Measurements from ENCODE around the gene IRX2. TPM values are rescaled to one million over a fixed set of nuclear protein-coding genes. Genes with fewer than 3 reads are reported as not detected.

IRX2 gene
- total RNA-seq = under 1 TPM in 2 of 3 donors, not detected in 1; 0.13 to 0.14 TPM

DNA sequence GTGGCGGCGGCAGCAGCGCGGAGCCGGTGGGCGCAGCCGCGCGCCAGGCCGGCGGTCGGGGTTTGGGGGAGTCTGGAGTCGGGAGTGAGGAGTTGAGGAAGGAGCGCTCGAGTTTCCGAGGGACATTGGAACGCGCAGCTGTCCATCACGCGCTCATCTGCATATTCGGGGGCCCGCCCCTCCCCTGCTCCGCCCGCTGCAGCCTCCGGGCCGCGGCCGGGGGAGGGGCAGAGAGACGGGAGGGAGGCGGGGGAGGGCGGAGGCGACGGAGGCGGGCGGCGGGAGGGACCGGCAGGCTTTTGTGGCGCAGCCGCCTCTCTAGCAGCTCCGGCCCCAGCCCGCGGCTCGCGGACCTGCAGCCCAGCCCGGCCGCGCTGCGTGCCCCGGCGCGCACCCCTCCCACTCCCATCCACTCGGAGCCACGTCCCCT, at the start of gene IRX2:
TSS of gene IRX2 (minus strand) at position 86 of the 430 bp plus-strand sequence. CDS start 264 bp downstream, outside the sequence.
- Mint-ChIP-seq H3K36me3 (ENCODE audit: insufficient read depth) (no peaks in the 10 kb centered on the region), H3K4me3 (no peak within 1 kb of the TSS), H3K9me3 (peaks cover 3% of the 10 kb centered on the region), H3K27me3 (ENCODE audit: low read depth) (peaks cover 59% of the 10 kb centered on the region), H3K4me1 (ENCODE audit: low read depth) (peaks cover 13% of the 10 kb centered on the region)
- DNase-seq (no peak), ATAC-seq (no peak)

DNA sequence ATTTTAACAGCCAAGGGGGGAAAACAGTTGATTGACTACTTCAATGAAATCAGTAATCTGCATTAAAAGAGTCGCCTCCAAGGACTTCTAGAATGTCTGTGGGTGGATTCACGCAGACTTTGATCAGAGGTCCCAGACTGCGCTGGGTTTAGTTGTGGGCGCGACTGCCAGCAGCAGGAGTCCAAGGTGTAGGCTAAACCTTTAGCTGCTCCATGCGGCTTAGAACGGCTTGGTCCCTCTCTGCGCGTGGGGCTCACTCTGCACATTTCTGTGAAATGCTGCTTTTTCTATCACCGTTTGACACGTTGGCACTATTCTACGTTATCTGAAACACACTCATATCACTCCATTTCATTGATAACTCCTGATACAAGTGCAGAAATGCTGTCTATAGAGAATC, 48.6 kb upstream of the IRX2 start:
- no peaks in the 10 kb centered on the region for H3K27me3 Mint-ChIP-seq (ENCODE audit: low read depth)
- no peak for DNase-seq
- no peak for ATAC-seq
- no peaks in the 10 kb centered on the region for H3K36me3 Mint-ChIP-seq (ENCODE audit: insufficient read depth)
- no peaks in the 10 kb centered on the region for H3K4me1 Mint-ChIP-seq (ENCODE audit: low read depth)
- H3K9me3 Mint-ChIP-seq = no peaks in the 10 kb centered on the region
- no peak overlapping the region for H3K4me3 Mint-ChIP-seq

DNA sequence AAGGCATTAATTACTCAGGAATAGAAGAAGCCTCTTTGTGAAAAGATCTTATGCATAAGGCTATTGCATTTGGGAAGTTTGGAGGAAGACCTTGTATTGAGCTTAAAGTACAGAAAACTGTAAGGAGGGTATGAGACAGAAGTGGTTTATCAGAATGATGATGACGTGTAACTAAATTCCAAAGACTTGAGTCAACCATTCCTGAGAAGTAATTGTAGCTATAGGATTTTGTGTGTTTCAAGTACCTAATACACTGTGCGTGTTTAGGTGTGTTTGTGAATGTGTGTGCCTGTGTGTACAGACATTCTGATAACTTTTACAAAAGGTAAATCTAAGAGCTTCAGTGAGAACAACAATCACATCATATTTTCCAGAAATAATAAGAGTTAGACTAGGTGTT, 46.5 kb upstream of the IRX2 start:
- H3K4me3 Mint-ChIP-seq = no peak overlapping the region
- DNase-seq (no peak), ATAC-seq (no peak)
- peaks cover 6% of the 10 kb centered on the region for H3K9me3 Mint-ChIP-seq
- no peaks in the 10 kb centered on the region for H3K27me3 Mint-ChIP-seq (ENCODE audit: low read depth)
- no peaks in the 10 kb centered on the region for H3K36me3 Mint-ChIP-seq (ENCODE audit: insufficient read depth)
- H3K4me1 Mint-ChIP-seq (ENCODE audit: low read depth) = no peaks in the 10 kb centered on the region

DNA sequence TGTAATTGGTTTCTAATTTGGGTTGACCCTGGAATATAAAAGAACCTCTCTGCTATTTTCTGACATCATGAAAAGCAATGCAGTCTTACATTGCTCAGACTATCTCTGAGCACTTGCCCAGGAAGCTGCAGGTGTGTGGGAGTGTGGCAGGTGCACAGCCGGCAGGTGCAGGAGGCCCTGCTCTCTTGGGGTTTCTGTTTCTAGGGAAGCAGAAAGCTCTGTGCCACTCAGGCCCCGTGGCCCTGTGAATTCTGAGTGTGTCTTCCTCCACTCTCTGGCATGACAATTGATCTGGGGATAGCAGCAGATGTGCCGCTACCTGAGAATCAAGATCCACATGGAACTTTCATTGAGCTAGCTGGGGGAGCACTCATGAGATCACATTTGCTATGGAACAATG, 45.7 kb upstream of the IRX2 start:
- no peaks in the 10 kb centered on the region for H3K27me3 Mint-ChIP-seq (ENCODE audit: low read depth)
- DNase-seq (no peak), ATAC-seq (no peak)
- no peaks in the 10 kb centered on the region for H3K4me1 Mint-ChIP-seq (ENCODE audit: low read depth)
- H3K4me3 Mint-ChIP-seq = no peak overlapping the region
- H3K9me3 Mint-ChIP-seq = peaks cover 6% of the 10 kb centered on the region
- H3K36me3 Mint-ChIP-seq (ENCODE audit: insufficient read depth) = no peaks in the 10 kb centered on the region

DNA sequence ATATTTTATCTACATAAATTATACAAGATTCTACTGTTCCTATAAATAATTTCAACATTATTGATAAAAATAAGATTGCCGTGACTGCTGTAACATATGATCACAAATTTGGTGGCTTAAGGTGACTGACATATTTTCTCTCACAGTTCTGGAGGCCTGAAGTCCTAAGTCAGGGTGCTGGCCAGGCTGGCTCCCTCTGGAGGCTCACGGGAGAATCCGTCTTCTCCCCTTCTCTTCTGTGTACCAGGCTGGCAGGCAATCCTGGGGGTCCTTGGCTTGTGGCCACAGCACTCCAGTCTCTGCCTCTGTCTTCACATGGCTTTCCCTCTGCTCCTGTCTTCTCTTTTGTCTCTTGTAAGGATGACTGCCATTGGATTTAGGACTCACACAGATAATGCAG, 31.7 kb upstream of the IRX2 start:
- H3K9me3 Mint-ChIP-seq = peaks cover 10% of the 10 kb centered on the region
- DNase-seq (no peak), ATAC-seq (no peak)
- H3K36me3 Mint-ChIP-seq (ENCODE audit: insufficient read depth) = no peaks in the 10 kb centered on the region
- no peaks in the 10 kb centered on the region for H3K27me3 Mint-ChIP-seq (ENCODE audit: low read depth)
- H3K4me1 Mint-ChIP-seq (ENCODE audit: low read depth) = no peaks in the 10 kb centered on the region
- H3K4me3 Mint-ChIP-seq = no peak overlapping the region

DNA sequence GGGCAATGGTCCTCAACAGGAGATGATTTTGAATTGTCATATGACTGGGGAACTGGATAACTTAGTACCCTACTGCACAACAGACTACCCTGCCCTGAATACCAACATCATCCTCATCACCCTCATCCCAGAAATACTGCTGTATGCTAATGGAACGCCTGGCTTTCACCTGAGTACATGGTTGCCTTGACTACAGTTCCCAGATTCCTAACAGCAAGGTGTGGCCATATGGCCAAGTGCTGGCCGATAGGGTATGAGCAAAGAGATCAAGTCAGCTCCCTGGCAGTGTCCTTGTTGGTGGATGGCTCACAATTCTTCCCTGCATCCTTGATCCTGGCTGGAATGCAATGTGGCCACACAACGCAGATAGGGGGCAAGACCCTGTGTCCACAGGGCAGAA, 31.2 kb upstream of the IRX2 start:
- DNase-seq (no peak), ATAC-seq (no peak)
- H3K27me3 Mint-ChIP-seq (ENCODE audit: low read depth) = no peaks in the 10 kb centered on the region
- H3K4me1 Mint-ChIP-seq (ENCODE audit: low read depth) = no peaks in the 10 kb centered on the region
- H3K4me3 Mint-ChIP-seq = no peak overlapping the region
- no peaks in the 10 kb centered on the region for H3K36me3 Mint-ChIP-seq (ENCODE audit: insufficient read depth)
- H3K9me3 Mint-ChIP-seq = peaks cover 11% of the 10 kb centered on the region

DNA sequence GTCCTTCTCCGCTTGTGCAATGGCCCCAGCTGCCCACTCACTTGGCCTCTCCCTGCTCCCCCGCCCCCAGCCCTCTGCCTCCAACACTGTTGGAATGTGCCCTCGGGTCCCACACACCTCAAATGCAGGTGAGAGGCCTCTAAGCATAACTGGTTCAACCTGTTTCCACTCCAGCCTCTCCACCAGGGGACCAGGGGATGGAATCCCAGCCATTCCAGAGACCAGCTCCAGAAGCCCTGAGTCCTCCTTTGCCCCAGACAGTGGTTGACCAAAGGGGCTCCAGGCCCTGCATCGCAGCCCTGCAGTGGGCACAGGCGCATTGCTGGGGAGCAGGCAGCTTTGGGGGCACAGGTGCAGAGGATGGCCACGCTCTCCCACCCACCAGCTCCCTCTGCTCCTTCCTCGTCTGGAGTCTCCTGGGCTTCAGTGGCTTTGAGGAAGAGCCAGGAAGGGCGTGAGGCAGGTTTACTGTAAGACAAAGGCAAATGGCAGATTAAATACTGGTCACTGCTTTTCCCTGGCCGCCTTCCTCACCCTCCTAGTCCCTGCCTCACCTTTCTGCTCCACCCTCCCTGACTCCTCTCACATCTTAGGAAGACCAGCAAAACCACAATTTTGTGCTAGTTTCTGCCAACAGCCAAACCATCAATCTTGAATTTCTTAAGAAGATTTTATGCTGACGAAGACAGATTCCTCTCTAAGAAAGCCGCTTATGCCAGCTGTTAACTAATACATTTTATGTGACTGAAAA, 29.1 kb upstream of the IRX2 start:
- Mint-ChIP-seq H3K36me3 (ENCODE audit: insufficient read depth) (no peaks in the 10 kb centered on the region), H3K4me3 (no peak overlapping the region), H3K4me1 (ENCODE audit: low read depth) (no peaks in the 10 kb centered on the region), H3K27me3 (ENCODE audit: low read depth) (no peaks in the 10 kb centered on the region), H3K9me3 (peaks cover 15% of the 10 kb centered on the region)
- DNase-seq (no peak), ATAC-seq (no peak)

DNA sequence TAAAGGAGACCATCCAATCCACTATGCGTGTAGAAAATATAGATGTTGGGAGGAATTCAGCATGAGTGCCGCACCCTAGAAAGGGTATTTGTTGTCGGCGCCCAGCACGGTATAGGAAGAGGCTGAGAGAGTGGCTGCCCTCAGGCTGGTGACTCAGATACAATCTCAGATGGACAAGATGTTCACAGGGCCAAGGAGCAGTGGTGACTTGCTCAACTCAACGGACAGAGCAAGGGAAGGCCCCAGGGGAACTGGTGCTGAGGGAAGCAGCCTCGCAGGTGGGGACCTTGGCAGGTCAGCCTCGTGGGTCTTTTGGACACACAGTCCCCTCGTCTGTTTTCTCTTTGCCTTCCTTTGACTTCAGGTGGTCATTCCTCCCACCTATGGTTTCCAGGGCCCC, 28.0 kb upstream of the IRX2 start:
- DNase-seq = no peak
- Mint-ChIP-seq H3K4me1 (ENCODE audit: low read depth) (no peaks in the 10 kb centered on the region), H3K36me3 (ENCODE audit: insufficient read depth) (no peaks in the 10 kb centered on the region), H3K9me3 (peaks cover 16% of the 10 kb centered on the region), H3K27me3 (ENCODE audit: low read depth) (no peaks in the 10 kb centered on the region), H3K4me3 (no peak overlapping the region)
- ATAC-seq = no peak

DNA sequence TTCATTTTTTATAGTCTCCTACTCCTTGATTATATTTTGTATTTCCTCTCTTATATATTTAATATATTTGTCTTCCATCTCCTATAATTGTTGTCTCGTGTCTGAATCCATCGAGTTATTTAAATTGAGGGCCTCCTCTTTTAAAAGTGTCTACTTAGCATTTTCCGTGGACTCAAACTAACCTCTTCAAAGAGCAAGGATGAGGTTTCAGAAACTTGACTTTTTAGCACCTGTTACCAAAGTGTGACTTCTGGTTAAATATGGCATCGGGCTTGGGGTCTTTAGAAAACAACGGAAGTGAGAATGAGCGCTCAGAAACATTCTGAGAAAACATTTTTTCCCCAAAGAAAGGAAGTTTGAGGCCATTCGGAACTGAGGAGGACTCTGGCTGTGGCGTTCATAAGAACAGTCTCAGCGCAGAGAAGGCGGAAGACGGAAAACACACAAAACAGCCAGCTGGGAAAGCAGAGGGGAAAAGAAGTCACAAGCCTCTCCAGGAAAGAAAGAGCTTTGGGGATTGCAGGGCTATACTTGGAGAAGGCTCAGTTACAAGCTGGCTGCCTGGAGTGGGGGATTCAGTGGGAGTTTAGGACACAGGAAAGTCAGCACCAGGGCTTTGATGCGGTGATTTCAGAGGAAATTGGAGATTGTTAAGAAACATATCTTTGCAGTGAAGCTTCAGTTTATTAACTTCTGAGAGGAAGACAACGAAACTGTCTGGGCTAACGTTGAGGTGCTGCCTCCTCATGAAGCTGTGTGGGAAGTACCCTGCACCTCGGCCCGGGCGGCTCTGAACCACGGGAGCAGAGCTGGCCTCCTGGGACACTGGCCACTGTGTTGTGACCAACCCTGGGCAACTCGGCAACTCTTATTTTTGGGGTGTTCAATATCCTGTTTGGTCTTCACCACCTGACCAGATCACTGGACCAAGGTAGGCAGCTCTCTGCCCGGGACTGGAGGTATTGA, 25.1 kb upstream of the IRX2 start:
- Mint-ChIP-seq H3K9me3 (peaks cover 18% of the 10 kb centered on the region), H3K36me3 (ENCODE audit: insufficient read depth) (no peaks in the 10 kb centered on the region), H3K4me1 (ENCODE audit: low read depth) (no peaks in the 10 kb centered on the region), H3K27me3 (ENCODE audit: low read depth) (peaks cover 4% of the 10 kb centered on the region), H3K4me3 (no peak overlapping the region)
- ATAC-seq (no peak), DNase-seq (no peak)

DNA sequence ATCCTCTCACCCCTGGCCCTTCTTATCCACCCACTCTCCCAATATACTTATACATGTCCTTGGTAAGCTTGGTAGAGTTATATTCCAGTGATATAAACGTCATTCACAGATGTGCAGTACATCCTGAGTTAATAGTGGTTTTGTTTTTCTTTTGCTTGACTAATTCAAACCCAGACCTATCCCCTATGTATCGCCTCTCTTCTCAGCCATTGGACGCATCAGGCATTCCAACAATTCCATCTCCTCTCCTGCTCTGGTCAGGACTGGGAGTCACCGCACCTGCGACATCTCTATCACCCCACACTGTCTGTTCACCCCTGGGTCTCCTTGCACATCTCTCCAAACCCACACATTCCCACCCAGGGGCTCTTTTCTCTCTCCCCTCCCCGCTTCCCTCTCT, 21.9 kb upstream of the IRX2 start:
- Mint-ChIP-seq H3K27me3 (ENCODE audit: low read depth) (peaks cover 4% of the 10 kb centered on the region), H3K9me3 (peaks cover 17% of the 10 kb centered on the region), H3K4me3 (no peak overlapping the region), H3K4me1 (ENCODE audit: low read depth) (no peaks in the 10 kb centered on the region), H3K36me3 (ENCODE audit: insufficient read depth) (no peaks in the 10 kb centered on the region)
- DNase-seq = no peak
- no peak for ATAC-seq

DNA sequence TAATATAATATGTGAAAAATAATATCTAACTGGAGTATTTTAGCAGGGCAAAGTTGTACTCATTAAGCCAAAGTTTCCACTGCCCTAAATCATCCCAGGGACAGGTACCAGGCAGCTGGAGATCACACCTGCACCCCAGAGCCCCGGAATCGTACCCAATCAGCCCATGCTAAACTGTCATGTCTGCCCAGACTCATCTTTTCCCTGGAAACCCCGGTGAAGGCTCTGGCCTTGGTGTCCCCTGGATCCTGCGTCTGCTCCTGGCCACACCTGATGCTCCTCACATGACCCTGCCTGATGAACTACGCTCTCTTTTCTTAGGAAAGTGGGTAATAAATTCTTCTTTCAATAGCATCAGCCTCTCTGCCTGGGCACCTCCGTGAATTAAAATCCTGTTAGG, 15.6 kb upstream of the IRX2 start:
- H3K4me1 Mint-ChIP-seq (ENCODE audit: low read depth) = no peaks in the 10 kb centered on the region
- ATAC-seq = no peak
- H3K36me3 Mint-ChIP-seq (ENCODE audit: insufficient read depth) = no peaks in the 10 kb centered on the region
- H3K27me3 Mint-ChIP-seq (ENCODE audit: low read depth) = peaks cover 6% of the 10 kb centered on the region
- H3K4me3 Mint-ChIP-seq = no peak overlapping the region
- no peaks in the 10 kb centered on the region for H3K9me3 Mint-ChIP-seq
- DNase-seq = no peak

DNA sequence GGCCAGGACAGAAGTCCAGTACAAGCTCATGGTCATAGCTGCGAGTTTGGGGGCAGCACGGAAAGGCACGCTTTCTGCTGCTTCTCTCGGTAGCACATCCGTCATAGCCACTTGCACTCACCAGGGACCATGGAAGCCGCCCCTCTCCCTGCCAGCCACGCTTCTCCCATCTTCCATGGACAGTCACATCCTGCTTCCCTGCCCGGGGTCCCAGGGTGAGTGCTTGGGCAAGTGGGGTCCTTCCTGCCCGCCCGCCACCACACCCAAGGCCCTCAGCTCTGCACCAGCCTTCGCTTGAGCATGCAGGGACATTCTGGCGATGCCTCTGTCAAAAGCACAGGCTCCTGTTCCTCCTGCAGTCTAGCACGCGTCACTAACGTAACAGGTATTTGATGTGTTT, 13.1 kb upstream of the IRX2 start:
- no peaks in the 10 kb centered on the region for H3K9me3 Mint-ChIP-seq
- H3K27me3 Mint-ChIP-seq (ENCODE audit: low read depth) = peaks cover 10% of the 10 kb centered on the region
- H3K4me1 Mint-ChIP-seq (ENCODE audit: low read depth) = no peaks in the 10 kb centered on the region
- no peaks in the 10 kb centered on the region for H3K36me3 Mint-ChIP-seq (ENCODE audit: insufficient read depth)
- ATAC-seq = no peak
- DNase-seq = no peak
- H3K4me3 Mint-ChIP-seq = no peak overlapping the region

DNA sequence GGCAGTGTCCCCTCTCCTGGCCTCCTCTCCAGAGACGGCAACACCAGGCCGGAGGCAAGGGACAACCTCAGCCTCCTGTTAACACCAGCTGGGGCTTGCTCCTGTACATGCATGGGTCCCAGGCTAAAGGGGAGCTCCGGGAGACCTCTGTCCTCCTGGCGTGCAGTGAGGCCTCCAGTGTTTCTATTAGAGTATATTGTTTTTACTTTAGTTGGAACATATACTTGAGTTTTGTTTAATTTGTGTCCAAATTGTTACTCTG, 12.0 kb upstream of the IRX2 start:
- DNase-seq = no peak
- H3K36me3 Mint-ChIP-seq (ENCODE audit: insufficient read depth) = no peaks in the 10 kb centered on the region
- no peaks in the 10 kb centered on the region for H3K4me1 Mint-ChIP-seq (ENCODE audit: low read depth)
- peaks cover 17% of the 10 kb centered on the region for H3K27me3 Mint-ChIP-seq (ENCODE audit: low read depth)
- H3K4me3 Mint-ChIP-seq = no peak overlapping the region
- ATAC-seq = no peak
- H3K9me3 Mint-ChIP-seq = no peaks in the 10 kb centered on the region

DNA sequence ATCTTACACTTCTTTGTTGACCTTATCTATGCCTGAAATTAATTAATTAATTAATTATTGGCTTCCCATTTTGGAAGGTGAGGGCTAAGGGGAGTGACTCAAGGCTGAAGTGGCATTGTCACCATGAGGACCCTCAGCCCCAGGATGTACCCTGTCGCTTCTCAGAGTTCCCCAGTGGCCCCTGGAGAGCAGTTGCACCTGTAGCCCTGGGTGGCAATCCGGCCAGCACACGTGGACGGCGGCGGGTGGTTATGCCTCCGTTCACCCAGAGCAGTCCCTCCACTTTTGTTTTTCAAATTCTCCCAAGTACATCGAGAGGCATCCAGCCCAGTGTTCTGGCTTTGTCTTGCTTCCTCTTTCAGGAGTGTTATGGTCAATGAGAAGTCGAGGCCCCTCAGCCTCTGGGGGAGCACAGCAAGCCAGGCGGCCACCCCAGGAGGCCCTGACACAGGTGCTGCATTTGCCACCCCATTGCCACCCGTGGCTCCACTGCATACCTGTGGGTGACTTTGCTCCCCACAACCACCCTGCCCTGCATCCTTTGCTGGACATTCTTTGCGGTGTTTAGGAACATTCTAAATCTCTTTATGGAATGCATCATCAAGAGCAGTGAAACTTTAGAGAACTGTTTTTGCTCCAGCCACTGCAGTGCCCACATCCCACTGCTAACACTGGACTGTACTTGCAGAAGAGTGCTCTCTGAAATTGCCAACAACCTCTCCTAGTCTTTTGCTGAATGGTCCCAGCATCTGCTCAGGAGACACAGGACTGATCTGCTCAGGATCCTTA, 11.5 kb upstream of the IRX2 start:
- Mint-ChIP-seq H3K27me3 (ENCODE audit: low read depth) (peaks cover 21% of the 10 kb centered on the region), H3K4me1 (ENCODE audit: low read depth) (no peaks in the 10 kb centered on the region), H3K36me3 (ENCODE audit: insufficient read depth) (no peaks in the 10 kb centered on the region), H3K4me3 (no peak overlapping the region), H3K9me3 (no peaks in the 10 kb centered on the region)
- ATAC-seq (no peak), DNase-seq (no peak)
